Measurements from ENCODE around the gene DHX38. TPM values are rescaled to one million over a fixed set of nuclear protein-coding genes. Genes with fewer than 3 reads are reported as not detected.

DHX38 gene
- total RNA-seq, 1 experiment from 2014 or later, result 71.0 TPM

GRCh38 chr16:72142476-72142875, 48.8 kb downstream of the DHX38 start (continued):
- TF ChIP-seq, protein P1, sequence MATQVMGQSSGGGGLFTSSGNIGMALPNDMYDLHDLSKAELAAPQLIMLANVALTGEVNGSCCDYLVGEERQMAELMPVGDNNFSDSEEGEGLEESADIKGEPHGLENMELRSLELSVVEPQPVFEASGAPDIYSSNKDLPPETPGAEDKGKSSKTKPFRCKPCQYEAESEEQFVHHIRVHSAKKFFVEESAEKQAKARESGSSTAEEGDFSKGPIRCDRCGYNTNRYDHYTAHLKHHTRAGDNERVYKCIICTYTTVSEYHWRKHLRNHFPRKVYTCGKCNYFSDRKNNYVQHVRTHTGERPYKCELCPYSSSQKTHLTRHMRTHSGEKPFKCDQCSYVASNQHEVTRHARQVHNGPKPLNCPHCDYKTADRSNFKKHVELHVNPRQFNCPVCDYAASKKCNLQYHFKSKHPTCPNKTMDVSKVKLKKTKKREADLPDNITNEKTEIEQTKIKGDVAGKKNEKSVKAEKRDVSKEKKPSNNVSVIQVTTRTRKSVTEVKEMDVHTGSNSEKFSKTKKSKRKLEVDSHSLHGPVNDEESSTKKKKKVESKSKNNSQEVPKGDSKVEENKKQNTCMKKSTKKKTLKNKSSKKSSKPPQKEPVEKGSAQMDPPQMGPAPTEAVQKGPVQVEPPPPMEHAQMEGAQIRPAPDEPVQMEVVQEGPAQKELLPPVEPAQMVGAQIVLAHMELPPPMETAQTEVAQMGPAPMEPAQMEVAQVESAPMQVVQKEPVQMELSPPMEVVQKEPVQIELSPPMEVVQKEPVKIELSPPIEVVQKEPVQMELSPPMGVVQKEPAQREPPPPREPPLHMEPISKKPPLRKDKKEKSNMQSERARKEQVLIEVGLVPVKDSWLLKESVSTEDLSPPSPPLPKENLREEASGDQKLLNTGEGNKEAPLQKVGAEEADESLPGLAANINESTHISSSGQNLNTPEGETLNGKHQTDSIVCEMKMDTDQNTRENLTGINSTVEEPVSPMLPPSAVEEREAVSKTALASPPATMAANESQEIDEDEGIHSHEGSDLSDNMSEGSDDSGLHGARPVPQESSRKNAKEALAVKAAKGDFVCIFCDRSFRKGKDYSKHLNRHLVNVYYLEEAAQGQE (IDR thresholded peaks at IDR 0.05; ENCODE audit: low read depth), result no peak
- TF ChIP-seq POLR2AphosphoS5 (IDR thresholded peaks at IDR 0.05; ENCODE audit: low read depth, low read length), result no peak

DNA sequence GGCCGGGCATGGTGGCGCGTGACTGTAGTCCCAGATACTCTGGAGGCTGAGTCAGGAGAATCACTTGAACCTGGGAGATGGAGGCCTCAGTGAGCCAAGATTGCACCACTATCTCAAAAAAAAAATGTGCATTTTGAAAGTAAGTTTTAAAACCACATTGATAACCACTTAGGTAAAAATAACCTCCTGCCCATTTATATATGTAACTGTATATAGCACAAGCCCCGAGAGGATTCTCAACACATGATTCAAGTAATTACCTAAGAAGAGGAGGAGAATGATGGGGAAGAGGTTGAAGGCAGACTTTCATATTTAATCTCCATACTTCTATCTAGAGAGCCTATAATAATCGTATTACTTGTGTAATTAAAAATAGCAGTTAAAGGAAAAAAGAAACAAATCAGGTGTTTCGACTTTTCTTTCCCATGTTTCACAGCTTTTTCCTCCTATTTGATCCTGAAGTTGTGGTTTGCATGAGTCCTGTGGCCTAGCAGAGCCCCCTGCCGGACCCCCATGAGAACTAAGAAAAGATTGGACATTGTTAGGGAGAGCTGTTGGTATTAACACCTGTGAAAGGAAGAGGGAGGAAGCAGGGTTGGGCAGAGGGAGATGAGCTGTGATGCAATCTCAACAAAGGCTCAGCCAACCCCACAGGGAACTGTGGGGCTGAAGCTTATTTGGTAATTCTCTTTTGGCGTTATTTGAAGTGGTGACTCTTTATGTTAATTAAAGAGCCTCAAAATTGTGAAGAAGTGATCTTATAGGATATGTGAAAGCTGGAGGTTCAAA, 56.2 kb downstream of the DHX38 start:
- H3K79me2 ChIP-seq (ENCODE audit: insufficient read depth, low read length), result no peaks in the 10 kb centered on the region
- ChIA-PET RAD21 (ENCODE audit: low non-redundant PET in 1 of 2, low total read pairs in 2 of 2, uncharacterized antibody in 2 of 2, unreplicated experiment in 2 of 2) (no interaction called here), POLR2A (no interaction called here), CTCF (no interaction called here)
- no peak overlapping the region for H3K9ac ChIP-seq (ENCODE audit: low read length)
- H3K4me2 ChIP-seq (ENCODE audit: low read length), result no peak overlapping the region
- no peak overlapping the region for H3K27ac ChIP-seq (ENCODE audit: low read depth, low read length)
- H3K4me3 ChIP-seq (replicated peaks in 1 of 2; ENCODE audit: low read depth in 1 of 2, low read length in 2 of 2), result no peak overlapping the region
- no peaks in the 10 kb centered on the region for H3K27me3 ChIP-seq (ENCODE audit: insufficient read depth, low read length)
- H3K9me3 ChIP-seq (ENCODE audit: control insufficient read depth in 1 of 2, insufficient read depth in 1 of 2, low read depth in 1 of 2, low read length in 2 of 2), result no peaks in the 10 kb centered on the region
- H3K4me1 ChIP-seq (ENCODE audit: control insufficient read depth in 1 of 2, insufficient read depth in 2 of 2, low read length in 2 of 2), result peaks cover 0 to 3% of the 10 kb centered on the region in 2 experiments; a peak in 1 of 4 replicates
- ATAC-seq, result no peak
- no TSS peak for BruUV-seq (replicated peaks)
- no peak overlapping the region for H2AFZ ChIP-seq (ENCODE audit: low read depth, low read length, poor library complexity, severe bottlenecking)
- no peak for TF ChIP-seq TCF7L2 (IDR thresholded peaks at IDR 0.05; ENCODE audit: borderline replicate concordance, extremely low read depth, insufficient read depth, insufficient read length)
- TF ChIP-seq POLR2AphosphoS5 (IDR thresholded peaks at IDR 0.05; ENCODE audit: low read depth, low read length), result no peak
- TF ChIP-seq EGR1 (IDR thresholded peaks at IDR 0.05; ENCODE audit: low read depth), result no peak
- no peak for TF ChIP-seq SP1 (IDR thresholded peaks at IDR 0.05; ENCODE audit: low read depth)
- no peak for TF ChIP-seq EZH2phosphoT487 (IDR thresholded peaks at IDR 0.05; ENCODE audit: borderline replicate concordance)
- no peak for TF ChIP-seq MAX (IDR thresholded peaks at IDR 0.05)
- TF ChIP-seq FOSL1 (IDR thresholded peaks at IDR 0.05; ENCODE audit: low read depth), result no peak
- TF ChIP-seq, protein P2, sequence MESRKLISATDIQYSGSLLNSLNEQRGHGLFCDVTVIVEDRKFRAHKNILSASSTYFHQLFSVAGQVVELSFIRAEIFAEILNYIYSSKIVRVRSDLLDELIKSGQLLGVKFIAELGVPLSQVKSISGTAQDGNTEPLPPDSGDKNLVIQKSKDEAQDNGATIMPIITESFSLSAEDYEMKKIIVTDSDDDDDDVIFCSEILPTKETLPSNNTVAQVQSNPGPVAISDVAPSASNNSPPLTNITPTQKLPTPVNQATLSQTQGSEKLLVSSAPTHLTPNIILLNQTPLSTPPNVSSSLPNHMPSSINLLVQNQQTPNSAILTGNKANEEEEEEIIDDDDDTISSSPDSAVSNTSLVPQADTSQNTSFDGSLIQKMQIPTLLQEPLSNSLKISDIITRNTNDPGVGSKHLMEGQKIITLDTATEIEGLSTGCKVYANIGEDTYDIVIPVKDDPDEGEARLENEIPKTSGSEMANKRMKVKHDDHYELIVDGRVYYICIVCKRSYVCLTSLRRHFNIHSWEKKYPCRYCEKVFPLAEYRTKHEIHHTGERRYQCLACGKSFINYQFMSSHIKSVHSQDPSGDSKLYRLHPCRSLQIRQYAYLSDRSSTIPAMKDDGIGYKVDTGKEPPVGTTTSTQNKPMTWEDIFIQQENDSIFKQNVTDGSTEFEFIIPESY (IDR thresholded peaks at IDR 0.05; ENCODE audit: extremely low read depth, insufficient replicate concordance, low read length), result no peak
- TF ChIP-seq ELF1 (IDR thresholded peaks at IDR 0.05; ENCODE audit: borderline replicate concordance, low read depth), result no peak
- no peak for TF ChIP-seq CEBPB (IDR thresholded peaks at IDR 0.05; ENCODE audit: low read depth)
- no peak for TF ChIP-seq ZNF274 (IDR thresholded peaks at IDR 0.05; ENCODE audit: low read depth, low read length)
- no peak for TF ChIP-seq EZH2 (IDR thresholded peaks at IDR 0.05)
- TF ChIP-seq ATF3 (IDR thresholded peaks at IDR 0.05), result no peak
- no peak for TF ChIP-seq JUND (IDR thresholded peaks at IDR 0.05)
- no peak for TF ChIP-seq RAD21 (IDR thresholded peaks at IDR 0.05; ENCODE audit: low read depth)
- no peak for DNase-seq (ENCODE audit: low read depth, low spot score)
- no peaks in the 10 kb centered on the region for H3K9me2 ChIP-seq (ENCODE audit: insufficient read depth)
- H3K36me3 ChIP-seq (ENCODE audit: control insufficient read depth in 1 of 2, insufficient read depth in 2 of 2, low read length in 2 of 2), result no peaks in the 10 kb centered on the region
- intact Hi-C loops (cut with micrococcal nuclease), result no loop called here
- no peaks in the 10 kb centered on the region for H4K20me1 ChIP-seq (ENCODE audit: insufficient read depth)

Data from HCT116 (cell line).